SU-DHL-6 (cell line): ENCODE measurements around the gene TMEM151A.

Experiments
- CTCF ChIP-seq: fragments of 200-600 bp; sonication (generic); IDR thresholded peaks from one replicate; pipeline ENCODE4 v1.5.1; 2017; ENCODE audit warnings: antibody characterized with exemption, mild to moderate bottlenecking, low read length, moderate library complexity; ENCODE audit not compliant: insufficient read depth, poor library complexity, severe bottlenecking
- EZH2phosphoT487 ChIP-seq: fragments of 200-600 bp; sonication (generic), shearing (Covaris generic); conservative IDR thresholded peaks from 2 replicates; pipeline ENCODE4 v1.6.1; 2018; ENCODE audit warnings: mild to moderate bottlenecking, antibody characterized with exemption, low read length, moderate library complexity, mixed read lengths

- peak; percentile 79 for TF ChIP-seq CTCF
- no peak for TF ChIP-seq EZH2phosphoT487
Measured at GRCh38 chr11:66282468-66283455, 8.9 kb upstream of the TMEM151A start.
